BJ (cell line): ENCODE measurements around the gene RTN4R. TPM values are rescaled to one million over a fixed set of nuclear protein-coding genes. Genes with fewer than 3 reads are reported as not detected.

ENCODE experiments used
- CTCF ChIA-PET: fragments of 350-600 bp; formaldehyde crosslinking; extraction: SDS; loops from one replicate; lab custom pipeline; 2021; ENCODE audit warnings: antibody characterized with exemption, inconsistent platforms; lab: Yijun Ruan, JAX
- POLR2A ChIA-PET: fragments of 300-600 bp; sonication (Branson Sonifier 250); formaldehyde crosslinking; extraction: SDS; loops from one replicate; lab custom pipeline; 2021; ENCODE audit warnings: antibody characterized with exemption; lab: Charles Lee
- DNase-seq: peaks from one replicate; pipeline ENCODE4 v3.0.0-alpha.2; 2011; ENCODE audit warnings: low read depth
- H3K27me3 ChIP-seq: 2 replicates; pipeline ENCODE4 v1.6.0; 2011; ENCODE audit warnings: low read length; ENCODE audit not compliant: control insufficient read depth, insufficient read depth
- H3K36me3 ChIP-seq: 2 replicates; pipeline ENCODE4 v1.5.1; 2011; ENCODE audit warnings: low read length; ENCODE audit not compliant: control insufficient read depth, insufficient read depth
- H3K4me3 ChIP-seq: 2 replicates; pipeline ENCODE4 v1.5.1; 2011; ENCODE audit warnings: low read depth, mild to moderate bottlenecking, control low read depth, low read length
- CTCF ChIP-seq: IDR thresholded peaks from 2 replicates; pipeline ENCODE4 v1.5.1; 2011; ENCODE audit warnings: low read depth, mild to moderate bottlenecking, control low read depth, inconsistent platforms, low read length, moderate library complexity; ENCODE audit not compliant: insufficient read depth
- polyA plus RNA-seq: library from polyadenylated mRNA; depleted of rRNA; stranded (reverse); fragments of >200 nt; gene quantifications from 2 replicates; pipeline ENCODE4 v1.2.3, GENCODE V29; 2011

Gene RTN4R
- polyA plus RNA-seq, 1 experiment = 0.77 TPM

- CTCF ChIA-PET = no interaction called here
- no peaks in the 10 kb centered on the region; the same call in 1 of the 2 replicates for H3K36me3 ChIP-seq
- H3K27me3 ChIP-seq = no peaks in the 10 kb centered on the region; the same call in 1 of the 2 replicates
- POLR2A ChIA-PET = no interaction called here
- no peak for DNase-seq
- no peak for TF ChIP-seq CTCF
- no peak overlapping the region for H3K4me3 ChIP-seq
These were observed 55.9 kb downstream of the RTN4R start for GRCh38 chr22:20211997-20212753.

GRCh38 chr22:20211409-20211996, 56.6 kb downstream of the RTN4R start:
- H3K36me3 ChIP-seq = no peaks in the 10 kb centered on the region; the same call in 1 of the 2 replicates
- H3K27me3 ChIP-seq = no peaks in the 10 kb centered on the region
- ChIA-PET POLR2A (no interaction called here), CTCF (interaction anchor here (0.8 to 2.4 kb wide), 3 partner anchors 9 to 27 kb away, joined by 3 to 7 read pairs (median 5); no protein-coding TSS in a partner anchor)
- H3K4me3 ChIP-seq = no peak overlapping the region
- no peak for DNase-seq
- no peak for TF ChIP-seq CTCF

GRCh38 chr22:20210473-20211059, 57.6 kb downstream of the RTN4R start:
- POLR2A ChIA-PET = no interaction called here
- TF ChIP-seq CTCF = no peak
- no peaks in the 10 kb centered on the region; the same call in 1 of the 2 replicates for H3K36me3 ChIP-seq
- CTCF ChIA-PET = interaction anchor here (0.6 to 2.4 kb wide), 4 partner anchors 10 to 28 kb away, joined by 3 to 7 read pairs (median 4); no protein-coding TSS in a partner anchor
- H3K27me3 ChIP-seq = no peaks in the 10 kb centered on the region
- DNase-seq = no peak
- no peak overlapping the region for H3K4me3 ChIP-seq

GRCh38 chr22:20209761-20210250, 58.3 kb downstream of the RTN4R start:
- TF ChIP-seq CTCF = no peak
- ChIA-PET POLR2A (no interaction called here), CTCF (interaction anchor here (0.6 to 2.4 kb wide), 2 partner anchors 10 to 29 kb away, joined by 3 to 7 read pairs; no protein-coding TSS in a partner anchor)
- DNase-seq = no peak
- no peak overlapping the region for H3K4me3 ChIP-seq
- H3K27me3 ChIP-seq = no peaks in the 10 kb centered on the region
- H3K36me3 ChIP-seq = no peaks in the 10 kb centered on the region; the same call in 1 of the 2 replicates

- Histone ChIP-seq H3K4me3 (no peak overlapping the region), H3K27me3 (no peaks in the 10 kb centered on the region), H3K36me3 (no peaks in the 10 kb centered on the region; the same call in 1 of the 2 replicates)
- CTCF ChIA-PET = interaction anchor here (1.1 to 2.4 kb wide), 2 partner anchors 30 to 53 kb away, joined by 3 to 7 read pairs; no protein-coding TSS in a partner anchor
- no peak for DNase-seq
- TF ChIP-seq CTCF = no peak
- POLR2A ChIA-PET = no interaction called here
These were observed 59.3 kb downstream of the RTN4R start for GRCh38 chr22:20208713-20209310.
